Measurements from ENCODE around the gene PGLYRP2.

Gene PGLYRP2

DNA sequence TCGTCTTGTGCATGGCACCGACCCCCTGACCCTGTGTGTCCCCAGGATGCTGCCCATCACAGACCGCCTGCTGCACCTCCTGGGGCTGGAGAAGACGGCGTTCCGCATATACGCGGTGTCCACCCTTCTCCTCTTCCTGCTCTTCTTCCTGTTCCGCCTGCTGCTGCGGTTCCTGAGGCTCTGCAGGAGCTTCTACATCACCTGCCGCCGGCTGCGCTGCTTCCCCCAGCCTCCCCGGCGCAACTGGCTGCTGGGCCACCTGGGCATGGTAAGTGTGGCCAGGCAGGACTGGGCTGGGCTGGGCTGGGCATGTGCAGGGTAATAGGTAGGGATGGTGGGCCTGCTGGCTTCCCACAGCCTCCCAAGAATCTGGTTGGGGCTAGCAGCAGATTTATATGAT is 46.0 kb upstream of the PGLYRP2 start:
- no peaks in the 10 kb centered on the region for H3K27me3 ChIP-seq (ENCODE audit: insufficient read depth, low read length, poor library complexity, severe bottlenecking)
- no peak for TF ChIP-seq EZH2phosphoT487 (IDR thresholded peaks at IDR 0.05; ENCODE audit: borderline replicate concordance)
- TF ChIP-seq, protein P1, sequence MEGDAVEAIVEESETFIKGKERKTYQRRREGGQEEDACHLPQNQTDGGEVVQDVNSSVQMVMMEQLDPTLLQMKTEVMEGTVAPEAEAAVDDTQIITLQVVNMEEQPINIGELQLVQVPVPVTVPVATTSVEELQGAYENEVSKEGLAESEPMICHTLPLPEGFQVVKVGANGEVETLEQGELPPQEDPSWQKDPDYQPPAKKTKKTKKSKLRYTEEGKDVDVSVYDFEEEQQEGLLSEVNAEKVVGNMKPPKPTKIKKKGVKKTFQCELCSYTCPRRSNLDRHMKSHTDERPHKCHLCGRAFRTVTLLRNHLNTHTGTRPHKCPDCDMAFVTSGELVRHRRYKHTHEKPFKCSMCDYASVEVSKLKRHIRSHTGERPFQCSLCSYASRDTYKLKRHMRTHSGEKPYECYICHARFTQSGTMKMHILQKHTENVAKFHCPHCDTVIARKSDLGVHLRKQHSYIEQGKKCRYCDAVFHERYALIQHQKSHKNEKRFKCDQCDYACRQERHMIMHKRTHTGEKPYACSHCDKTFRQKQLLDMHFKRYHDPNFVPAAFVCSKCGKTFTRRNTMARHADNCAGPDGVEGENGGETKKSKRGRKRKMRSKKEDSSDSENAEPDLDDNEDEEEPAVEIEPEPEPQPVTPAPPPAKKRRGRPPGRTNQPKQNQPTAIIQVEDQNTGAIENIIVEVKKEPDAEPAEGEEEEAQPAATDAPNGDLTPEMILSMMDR (conservative IDR thresholded peaks at IDR 0.05; ENCODE audit: low read length), result no peak
- H3K9ac ChIP-seq (ENCODE audit: low read depth, low read length, poor library complexity, severe bottlenecking), result no peak overlapping the region
- H3K4me1 ChIP-seq (ENCODE audit: insufficient read depth, low read length, poor library complexity, severe bottlenecking), result no peaks in the 10 kb centered on the region
- H4K20me1 ChIP-seq (ENCODE audit: insufficient read depth, low read length, poor library complexity, severe bottlenecking), result no peaks in the 10 kb centered on the region
- no peaks in the 10 kb centered on the region for H3F3A ChIP-seq (ENCODE audit: low read depth)
- H3K4me2 ChIP-seq (ENCODE audit: low read depth, low read length, poor library complexity, severe bottlenecking), result no peak overlapping the region
- no peak overlapping the region for H3K4me3 ChIP-seq (ENCODE audit: low read length, poor library complexity, severe bottlenecking)
- H3K79me2 ChIP-seq (ENCODE audit: insufficient read depth, low read length), result no peaks in the 10 kb centered on the region
- no peak overlapping the region for H2AFZ ChIP-seq (ENCODE audit: low read length)
- H3K9me3 ChIP-seq (ENCODE audit: insufficient read depth, low read depth, low read length), result no peaks in the 10 kb centered on the region
- no peaks in the 10 kb centered on the region for H3K36me3 ChIP-seq (ENCODE audit: insufficient read depth, low read length)
- H3K9me2 ChIP-seq (replicated peaks; ENCODE audit: low read depth, low read length), result no peaks in the 10 kb centered on the region

DNA sequence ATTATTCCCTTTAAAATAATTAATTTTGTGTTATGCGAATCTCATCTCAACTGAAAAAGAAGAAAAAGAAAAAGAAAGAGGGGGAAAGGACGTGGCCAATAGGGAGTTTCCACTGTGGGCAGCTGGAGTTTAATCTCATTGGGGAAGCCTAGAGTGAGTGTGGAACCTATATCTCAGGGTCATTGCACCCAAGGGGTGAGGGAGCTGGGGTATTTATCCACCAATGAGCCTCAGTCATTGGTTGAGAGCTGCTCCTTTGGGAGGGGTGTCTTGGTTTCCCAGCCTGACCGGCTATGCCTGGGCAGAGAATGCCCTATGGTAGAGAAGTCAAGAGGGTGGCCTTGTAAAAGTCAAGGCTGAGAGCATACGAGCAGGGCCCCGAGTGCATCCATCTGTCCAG is 45.5 kb upstream of the PGLYRP2 start:
- Histone ChIP-seq H3K36me3 (ENCODE audit: insufficient read depth, low read length) (no peaks in the 10 kb centered on the region), H3K4me3 (ENCODE audit: low read length, poor library complexity, severe bottlenecking) (no peak overlapping the region), H3K9ac (ENCODE audit: low read depth, low read length, poor library complexity, severe bottlenecking) (no peak overlapping the region), H3K9me3 (ENCODE audit: insufficient read depth, low read depth, low read length) (no peaks in the 10 kb centered on the region), H3K4me2 (ENCODE audit: low read depth, low read length, poor library complexity, severe bottlenecking) (no peak overlapping the region), H2AFZ (ENCODE audit: low read length) (no peak overlapping the region), H3K27me3 (ENCODE audit: insufficient read depth, low read length, poor library complexity, severe bottlenecking) (no peaks in the 10 kb centered on the region), H3F3A (ENCODE audit: low read depth) (no peaks in the 10 kb centered on the region), H4K20me1 (ENCODE audit: insufficient read depth, low read length, poor library complexity, severe bottlenecking) (no peaks in the 10 kb centered on the region), H3K9me2 (replicated peaks; ENCODE audit: low read depth, low read length) (no peaks in the 10 kb centered on the region), H3K4me1 (ENCODE audit: insufficient read depth, low read length, poor library complexity, severe bottlenecking) (no peaks in the 10 kb centered on the region), H3K79me2 (ENCODE audit: insufficient read depth, low read length) (no peaks in the 10 kb centered on the region)
- TF ChIP-seq, protein P1 (conservative IDR thresholded peaks at IDR 0.05; ENCODE audit: low read length), result no peak
- TF ChIP-seq EZH2phosphoT487 (IDR thresholded peaks at IDR 0.05; ENCODE audit: borderline replicate concordance), result no peak

DNA sequence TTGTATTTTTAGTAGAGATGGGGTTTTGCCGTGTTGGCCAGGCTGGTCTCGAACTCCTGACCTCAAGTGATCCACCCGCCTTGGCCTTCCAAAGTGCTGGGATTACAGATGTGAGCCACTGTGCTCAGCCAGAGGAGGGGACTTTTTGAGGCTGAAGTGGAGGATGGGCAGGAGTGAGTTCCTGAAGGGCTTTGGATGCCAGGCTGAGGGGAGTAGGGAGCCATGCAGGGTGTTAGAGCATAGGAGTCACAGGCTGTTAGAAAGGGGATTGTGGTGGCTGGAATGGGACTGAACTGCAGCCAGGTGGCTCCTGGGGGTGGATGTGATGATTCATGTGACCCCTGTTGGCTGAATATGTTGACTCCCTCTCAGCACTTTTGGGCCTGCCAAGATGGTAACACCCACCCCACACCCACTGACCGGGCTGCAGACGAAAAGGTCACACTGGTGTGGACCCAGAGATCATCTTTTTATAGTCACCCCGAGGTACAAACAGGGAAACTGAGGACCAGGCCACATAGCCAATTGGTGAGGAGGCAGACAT is 40.2 kb upstream of the PGLYRP2 start:
- H3K36me3 ChIP-seq (ENCODE audit: insufficient read depth, low read length), result no peaks in the 10 kb centered on the region
- H3K4me3 ChIP-seq (ENCODE audit: low read length, poor library complexity, severe bottlenecking), result no peak overlapping the region
- H3F3A ChIP-seq (ENCODE audit: low read depth), result no peaks in the 10 kb centered on the region
- no peak overlapping the region for H3K4me2 ChIP-seq (ENCODE audit: low read depth, low read length, poor library complexity, severe bottlenecking)
- no peaks in the 10 kb centered on the region for H3K27me3 ChIP-seq (ENCODE audit: insufficient read depth, low read length, poor library complexity, severe bottlenecking)
- peaks cover 7% of the 10 kb centered on the region; the same call in 1 of the 2 replicates for H3K9me3 ChIP-seq (ENCODE audit: insufficient read depth, low read depth, low read length)
- TF ChIP-seq, protein P1 (conservative IDR thresholded peaks at IDR 0.05; ENCODE audit: low read length), result no peak
- TF ChIP-seq EZH2phosphoT487 (IDR thresholded peaks at IDR 0.05; ENCODE audit: borderline replicate concordance), result no peak
- no peak overlapping the region for H3K9ac ChIP-seq (ENCODE audit: low read depth, low read length, poor library complexity, severe bottlenecking)
- no peaks in the 10 kb centered on the region for H3K9me2 ChIP-seq (replicated peaks; ENCODE audit: low read depth, low read length)
- H3K4me1 ChIP-seq (ENCODE audit: insufficient read depth, low read length, poor library complexity, severe bottlenecking), result peaks cover 10% of the 10 kb centered on the region
- no peaks in the 10 kb centered on the region for H3K79me2 ChIP-seq (ENCODE audit: insufficient read depth, low read length)
- H4K20me1 ChIP-seq (ENCODE audit: insufficient read depth, low read length, poor library complexity, severe bottlenecking), result no peaks in the 10 kb centered on the region
- H2AFZ ChIP-seq (ENCODE audit: low read length), result no peak overlapping the region
